Stimulated activated naive CD4-positive, alpha-beta T cell treated with Interleukin-2 at 50 U/mL for 16 hours (primary cell): Measurements from ENCODE around the gene GNAI2.

ENCODE experiments used
- DNase-seq: peaks from one replicate; lab custom pipeline; 2025; lab: John Stamatoyannopoulos, UW

Gene GNAI2

DNA sequence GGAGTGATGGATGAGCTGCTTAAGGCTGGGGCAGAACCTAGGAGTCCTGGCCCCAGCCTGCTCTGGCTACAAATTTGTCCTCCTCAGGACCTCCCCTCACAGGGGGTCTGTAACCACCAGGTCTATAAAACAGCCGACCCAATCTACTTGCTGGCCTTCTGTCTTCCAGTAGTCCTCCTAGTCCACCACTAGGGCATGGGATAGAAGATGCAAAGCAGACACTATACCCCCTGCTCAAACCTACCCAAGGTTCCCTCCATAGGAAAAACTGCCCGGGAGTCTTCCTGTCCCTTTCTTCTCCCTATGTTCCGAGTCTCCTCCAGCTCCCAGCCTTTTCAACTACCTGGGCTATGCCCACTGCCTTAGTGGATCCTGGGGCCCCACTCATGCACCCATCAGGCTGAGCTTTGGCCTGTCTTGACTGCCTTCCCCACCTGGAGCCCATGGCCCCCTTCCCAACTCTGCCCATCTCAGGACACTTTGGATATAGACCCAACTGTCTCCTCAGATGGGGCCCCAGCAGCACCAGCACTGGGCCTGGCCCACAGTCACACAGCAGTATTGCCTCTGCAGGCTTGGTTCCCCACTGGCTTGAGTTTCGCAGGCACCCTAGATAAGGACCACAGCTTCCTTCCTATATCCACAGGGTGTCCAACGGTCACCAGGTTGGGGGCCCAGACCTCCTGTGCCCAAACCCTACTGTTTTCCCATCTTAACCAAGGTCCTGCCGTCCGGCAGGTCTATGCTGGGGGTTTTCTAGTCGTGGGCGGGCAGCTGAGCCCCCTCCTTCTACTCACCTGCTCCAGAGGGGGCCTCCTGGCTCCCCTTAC, 62.1 kb downstream of the GNAI2 start:
- no peak for DNase-seq

GRCh38 chr3:50298836-50299637, 63.0 kb downstream of the GNAI2 start, which contains the start of the genes HYAL3 and NAA80:
Gene HYAL3 (minus strand): TSS chr3:50299405. CDS start chr3:50295602, 3,803 bp downstream.
Gene NAA80 (minus strand): TSS chr3:50299405. CDS start chr3:50297463, 1,942 bp downstream.
- peak; percentile 99 for DNase-seq

DNA sequence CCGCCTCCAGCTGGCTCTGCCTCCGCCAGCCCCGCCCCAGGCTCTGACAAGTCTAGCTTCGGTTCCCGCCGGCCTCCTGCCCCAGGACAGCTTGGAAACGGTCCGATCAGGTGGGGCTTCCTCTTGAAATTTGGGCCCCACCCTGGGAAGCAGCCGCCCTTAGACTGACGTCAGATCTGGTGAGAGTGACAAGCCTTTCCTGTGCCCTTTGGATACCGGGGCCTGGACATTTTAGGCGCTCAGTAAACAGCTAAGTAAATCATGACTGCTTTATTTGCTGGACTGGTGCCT, 63.6 kb downstream of the GNAI2 start:
- no peak for DNase-seq

GRCh38 chr3:50299929-50300680, 64.1 kb downstream of the GNAI2 start:
- DNase-seq = no peak

- no peak for DNase-seq
Measured at GRCh38 chr3:50300681-50301254, 64.8 kb downstream of the GNAI2 start.

- DNase-seq = no peak
Measured at GRCh38 chr3:50302095-50303012, 66.3 kb downstream of the GNAI2 start.

DNA sequence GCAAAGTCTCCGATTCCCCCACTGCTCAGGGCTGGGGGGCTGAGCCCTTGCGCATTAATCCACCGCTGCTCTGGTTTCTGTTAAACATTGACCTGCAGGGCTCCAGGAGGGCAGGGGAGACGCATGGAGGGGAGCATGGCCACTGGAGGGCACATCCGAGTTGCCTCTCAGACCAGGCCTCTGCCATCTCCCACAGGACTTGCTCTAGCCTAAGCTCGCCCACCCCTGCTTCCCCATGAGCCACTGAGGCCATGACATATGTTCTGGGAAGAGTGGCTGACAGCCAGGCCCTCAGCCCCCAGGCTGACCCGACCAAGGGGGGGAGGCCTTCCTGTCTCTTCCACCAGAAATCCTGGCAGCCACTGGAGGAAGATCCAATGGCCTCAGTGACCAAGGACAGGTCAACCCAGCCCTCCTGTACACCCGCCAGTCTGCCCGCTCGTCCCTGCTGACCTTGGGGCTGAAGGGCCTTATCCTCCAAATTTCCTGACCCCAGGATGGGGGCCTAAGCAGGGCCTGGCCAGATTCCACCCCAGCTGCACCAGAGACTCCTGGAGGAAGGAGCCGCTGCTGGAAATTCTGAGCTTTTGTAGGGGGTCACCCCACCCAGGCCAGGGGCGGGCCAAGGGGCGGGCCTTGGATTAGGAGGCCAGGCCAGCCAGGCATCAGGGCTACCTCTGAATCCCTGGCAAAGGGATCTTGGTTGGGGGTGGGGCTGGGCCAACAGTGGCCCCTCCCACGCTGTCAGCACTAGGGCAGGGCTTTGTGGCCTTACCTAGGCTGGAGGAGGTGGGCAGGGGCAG, 67.2 kb downstream of the GNAI2 start, which contains the start of gene HYAL1:
Gene HYAL1, minus strand, starts transcription at position 562 of the 803 bp plus-strand sequence. CDS start 618 bp downstream, outside the sequence.
- DNase-seq = no peak

DNA sequence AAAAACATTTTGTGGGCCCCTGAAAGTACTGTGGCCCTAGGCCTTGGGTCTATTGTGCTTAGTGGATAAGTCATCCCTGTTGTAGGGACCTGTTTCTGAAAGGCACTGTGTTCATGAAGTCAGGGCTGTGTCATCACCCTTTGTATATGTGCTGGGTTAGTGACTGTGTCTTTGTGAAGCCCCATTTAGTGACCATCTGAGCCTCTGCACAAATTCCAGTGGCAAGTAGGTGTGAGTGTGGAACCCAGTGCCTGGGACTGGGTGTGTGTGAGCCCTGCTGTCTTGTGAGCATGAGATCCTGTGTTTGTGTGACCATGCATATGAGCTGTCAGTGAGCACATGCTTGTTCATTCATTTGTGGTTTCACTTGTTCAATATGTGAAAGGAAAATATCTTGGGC, 68.6 kb downstream of the GNAI2 start:
- no peak for DNase-seq
